Hepatocyte (in vitro differentiated cells): ENCODE results near the gene NFAT5.

Source experiments
- CTCF ChIP-seq: fragments of 200-600 bp; sonication (generic); IDR thresholded peaks from 2 replicates; pipeline ENCODE4 v1.5.1; 2016; ENCODE audit warnings: antibody characterized with exemption, mild to moderate bottlenecking; ENCODE audit not compliant: poor library complexity
- EZH2 ChIP-seq: fragments of 200-600 bp; sonication (generic); IDR thresholded peaks from 2 replicates; pipeline ENCODE4 v1.6.1; 2016; ENCODE audit warnings: antibody characterized with exemption, mild to moderate bottlenecking, borderline replicate concordance
- EZH2phosphoT487 ChIP-seq: fragments of 200-600 bp; sonication (generic); IDR thresholded peaks from one replicate; pipeline ENCODE4 v1.6.1; 2018; ENCODE audit warnings: antibody characterized with exemption, mild to moderate bottlenecking, low read depth, moderate library complexity; ENCODE audit not compliant: unreplicated experiment, severe bottlenecking

GRCh38 chr16:69553332-69553731, 12.4 kb upstream of the NFAT5 start:
- no peak for TF ChIP-seq EZH2phosphoT487
- TF ChIP-seq EZH2, result no peak
- no peak for TF ChIP-seq CTCF
